Stimulated activated CD8-positive, alpha-beta memory T cell treated with anti-CD3 and anti-CD28 coated beads, Interleukin-15, amount 100 ng/mL, for 24 hours (primary cell): ENCODE data around the gene DNAH7.

ENCODE experiments used
- DNase-seq: peaks from one replicate; pipeline ENCODE4 v3.0.0-alpha.2; 2020; ENCODE audit warnings: low read depth

The DNAH7 gene

DNA sequence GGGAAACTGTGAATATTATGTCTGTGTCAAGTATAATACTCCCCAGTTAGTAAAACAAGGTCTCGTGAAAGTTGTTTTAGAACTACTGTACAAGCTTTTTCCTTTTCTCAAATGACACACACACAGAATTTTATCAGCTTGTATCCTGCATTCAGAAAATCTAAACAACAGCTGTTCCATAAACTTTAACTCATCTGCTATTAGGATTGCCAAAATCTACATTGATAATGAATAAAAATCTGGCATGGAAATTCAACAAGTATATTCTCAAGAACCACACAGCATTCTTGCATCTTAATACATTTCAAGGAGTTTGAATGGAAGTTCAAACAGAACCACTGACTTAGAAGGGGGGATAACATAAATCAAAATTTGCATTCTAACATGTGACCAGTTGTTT, 260.4 kb downstream of the DNAH7 start:
- DNase-seq, result no peak

DNA sequence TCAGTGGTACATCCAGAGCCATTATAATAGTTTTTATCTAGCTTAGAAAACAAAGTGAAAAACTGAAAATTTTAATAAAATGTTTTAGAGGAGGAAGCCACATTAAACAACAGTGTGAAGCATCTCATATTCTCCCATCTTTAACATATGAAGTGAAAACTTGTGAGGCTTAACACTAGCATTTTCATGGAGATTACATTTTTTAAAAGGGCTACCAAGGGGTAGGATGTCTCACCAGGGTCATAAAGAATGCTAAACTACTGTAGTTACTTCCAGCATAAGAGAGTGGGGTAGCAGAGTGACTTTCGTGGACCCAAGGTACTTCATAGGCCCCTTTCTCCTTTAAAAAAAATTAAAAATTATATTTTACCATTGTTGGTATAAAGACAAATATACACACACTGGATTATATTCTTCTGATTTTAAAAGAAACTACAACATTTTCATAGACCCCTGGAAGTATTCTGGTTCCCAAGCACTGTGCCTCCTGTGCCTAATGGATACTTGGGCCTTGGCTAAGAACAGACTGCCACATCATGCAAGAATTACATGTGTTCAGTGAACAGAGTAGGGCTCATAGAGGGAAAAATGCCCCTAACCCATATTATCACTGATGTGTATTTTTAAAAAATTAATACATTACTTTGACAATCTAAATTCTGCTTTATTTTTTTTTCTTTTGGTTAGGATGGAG, 263.2 kb downstream of the DNAH7 start:
- DNase-seq, result no peak

DNA sequence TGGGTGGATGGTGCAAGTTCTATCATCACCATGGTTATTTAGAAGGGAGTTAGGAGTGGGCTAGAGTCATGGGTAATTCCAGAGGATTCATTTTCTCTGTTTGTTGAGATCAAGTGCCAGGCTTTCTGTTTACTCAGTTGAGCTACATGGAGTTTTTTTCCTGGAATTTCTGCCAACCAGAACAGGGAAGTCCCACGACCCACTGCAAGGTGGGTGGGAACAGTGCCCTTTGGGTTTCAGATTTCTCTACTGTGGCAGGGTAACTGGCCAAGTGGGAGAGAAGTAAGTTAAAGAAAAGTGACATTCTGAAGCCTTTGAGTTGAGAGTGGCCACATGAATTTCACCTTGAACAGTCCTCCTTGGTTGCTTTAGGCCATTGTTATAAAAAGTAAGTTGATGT, 272.8 kb downstream of the DNAH7 start:
- DNase-seq, result no peak

DNA sequence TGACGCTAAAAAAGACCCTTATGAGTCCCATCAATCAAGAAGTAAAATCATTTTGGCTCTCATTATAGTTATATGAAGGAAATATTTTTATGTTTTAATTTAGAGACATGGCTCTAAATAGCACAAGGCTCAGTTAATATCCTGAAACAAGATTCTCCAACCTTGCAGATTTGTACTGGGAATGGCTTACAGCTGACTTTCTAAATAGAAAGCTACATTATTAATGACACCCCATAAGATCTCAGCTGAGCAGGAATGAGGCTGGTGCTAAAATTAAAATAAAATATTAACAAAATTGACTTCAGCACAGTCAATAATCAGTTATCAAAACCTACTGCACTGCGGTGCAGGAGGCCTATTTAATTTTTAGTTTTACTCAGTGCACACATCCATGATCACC, 274.8 kb downstream of the DNAH7 start:
- DNase-seq, result no peak

DNA sequence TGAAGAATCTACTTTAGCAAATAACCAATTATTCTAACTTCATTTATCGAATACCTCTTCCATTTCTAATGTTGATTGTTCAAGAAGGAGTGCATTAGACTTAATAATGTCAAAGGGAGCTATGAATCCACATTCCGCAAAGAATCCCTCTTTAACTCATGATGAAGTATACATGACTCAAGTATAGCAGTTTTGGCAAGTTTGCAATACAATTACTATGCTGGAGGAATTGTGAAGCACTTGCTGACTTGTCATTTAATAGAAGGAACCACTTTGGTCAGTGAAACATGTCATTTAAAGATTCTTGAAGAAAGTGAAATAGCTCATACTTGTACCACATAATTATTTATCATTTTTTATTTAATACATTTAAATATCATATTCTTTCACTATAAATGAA, 286.5 kb downstream of the DNAH7 start:
- DNase-seq, result no peak

DNA sequence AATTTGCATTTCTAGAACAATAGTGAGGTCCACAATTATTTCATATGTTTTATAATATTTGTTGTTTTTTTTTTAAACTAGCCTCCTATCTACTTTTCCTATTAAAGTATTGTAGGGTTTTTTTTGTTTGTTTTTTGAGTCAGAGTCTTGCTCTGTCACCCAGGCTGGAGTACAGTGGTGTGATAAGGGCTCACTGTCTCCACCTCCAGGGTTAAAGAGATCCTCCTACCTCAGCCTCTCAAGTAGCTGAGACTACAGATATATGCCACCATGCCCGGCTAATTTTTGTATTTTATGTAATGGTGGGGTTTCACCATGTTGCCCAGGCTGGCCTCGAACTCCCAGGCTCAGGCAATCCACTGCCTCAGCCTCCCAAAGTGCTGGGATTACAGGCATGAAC, 289.1 kb downstream of the DNAH7 start:
- DNase-seq, result no peak

DNA sequence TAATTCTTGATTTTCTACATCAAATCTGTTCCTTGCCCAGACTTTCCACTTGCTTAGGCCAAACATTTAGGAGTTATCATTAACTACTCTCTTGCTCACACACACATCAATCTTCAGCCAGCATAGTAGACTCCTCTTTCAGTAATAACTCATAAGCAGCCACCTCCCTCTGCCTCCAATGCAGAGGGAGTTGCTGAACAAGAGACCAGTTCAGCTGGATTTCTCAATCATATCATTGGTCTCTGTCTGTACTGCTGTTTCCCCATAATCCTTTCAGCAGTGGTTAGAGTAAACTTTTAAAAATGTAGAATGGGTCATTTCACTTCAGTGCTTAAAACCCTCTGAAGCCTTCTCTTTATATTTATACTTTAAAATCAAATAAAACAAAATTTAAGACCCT, 298.7 kb downstream of the DNAH7 start:
- no peak for DNase-seq

DNA sequence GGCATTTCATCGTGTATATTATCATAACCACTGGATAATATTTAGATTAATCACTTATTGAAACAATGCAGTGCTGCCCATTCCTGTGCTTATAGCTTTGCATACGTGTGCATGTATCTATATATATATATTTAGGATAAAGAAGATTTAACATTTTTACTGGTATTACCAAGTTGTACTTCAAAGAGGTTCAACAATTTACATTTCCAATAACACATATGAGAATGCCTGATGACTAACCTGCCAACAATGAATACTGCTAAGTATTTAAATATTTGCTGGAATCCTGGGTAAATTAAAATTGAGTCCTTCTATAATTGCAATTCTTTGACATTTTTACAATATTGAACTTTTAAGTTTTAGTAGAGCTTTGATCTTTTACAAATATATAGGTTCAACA, 300.2 kb downstream of the DNAH7 start:
- DNase-seq, result no peak

DNA sequence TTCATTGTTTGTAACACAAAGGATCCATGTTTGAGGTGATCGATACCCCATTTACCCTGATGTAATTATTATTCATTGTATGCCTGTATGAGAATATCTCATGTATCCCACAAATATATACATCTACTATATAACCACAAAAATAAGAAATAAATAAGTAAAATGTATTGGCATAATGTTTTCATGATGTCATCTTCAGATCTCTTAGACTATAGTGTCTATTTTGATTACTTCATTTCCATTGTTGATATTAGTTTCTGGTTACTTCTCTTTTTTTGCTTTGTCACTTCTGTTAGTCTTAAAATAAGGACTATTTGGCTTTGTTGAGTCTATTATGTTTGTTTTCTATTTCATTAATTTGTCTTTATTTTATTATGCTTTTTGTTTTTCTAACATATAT, 301.9 kb downstream of the DNAH7 start:
- DNase-seq, result no peak

DNA sequence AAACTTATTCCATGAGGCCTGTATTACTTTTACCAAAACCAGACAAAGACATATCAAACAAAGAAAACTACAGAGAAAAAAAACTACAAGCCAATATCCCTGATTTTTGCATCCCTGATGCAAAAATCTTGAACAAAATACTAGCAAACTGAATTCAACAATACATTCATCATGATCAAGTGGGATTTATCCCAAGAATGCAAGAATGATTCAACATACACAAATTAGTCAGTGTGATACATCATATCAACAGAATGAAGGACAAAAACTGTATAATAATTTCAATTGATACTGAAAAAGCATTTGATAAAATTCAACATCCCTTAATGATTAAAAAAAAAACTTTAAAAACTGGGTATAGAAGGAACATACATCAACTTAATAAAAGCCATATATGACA, 304.8 kb downstream of the DNAH7 start:
- no peak for DNase-seq

DNA sequence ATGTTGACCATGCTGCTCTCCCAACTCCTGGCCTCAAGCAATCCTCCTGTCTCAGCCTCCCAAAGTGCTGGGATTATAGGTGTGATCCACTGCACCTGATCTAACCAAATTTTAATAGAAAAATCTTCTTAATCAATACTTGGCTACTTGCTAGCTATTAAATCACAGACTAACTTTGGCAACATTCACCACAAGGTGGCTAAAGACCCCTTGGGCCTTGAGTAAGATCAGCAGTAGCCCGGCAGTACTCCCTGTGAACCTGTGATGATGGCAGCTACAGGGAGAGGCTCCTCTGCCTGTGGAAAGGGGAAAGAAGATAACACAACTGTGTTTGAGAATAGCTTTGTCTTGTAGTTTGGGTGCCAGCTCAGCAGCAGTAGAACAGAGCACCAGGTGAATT, 308.8 kb downstream of the DNAH7 start:
- no peak for DNase-seq

DNA sequence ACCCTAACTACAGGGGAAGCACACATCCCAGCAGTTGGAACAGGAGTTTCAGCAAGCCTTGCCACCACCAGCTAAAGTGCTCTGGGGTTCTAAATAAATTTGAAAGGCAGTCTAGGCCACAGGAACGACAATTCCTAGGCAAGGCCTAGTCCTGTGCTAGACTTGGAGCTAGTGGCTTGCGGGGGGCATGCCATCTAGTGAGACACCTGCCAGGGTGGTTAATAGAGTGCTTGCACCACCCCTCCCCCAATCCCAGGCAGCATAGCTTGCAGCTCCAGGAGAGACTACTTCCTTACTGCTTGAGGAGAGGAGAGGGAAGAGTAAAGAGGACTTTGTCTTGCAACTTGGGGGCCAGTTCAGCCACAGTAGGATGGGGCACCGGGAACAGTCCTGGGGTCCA, 309.8 kb downstream of the DNAH7 start:
- DNase-seq, result no peak

DNA sequence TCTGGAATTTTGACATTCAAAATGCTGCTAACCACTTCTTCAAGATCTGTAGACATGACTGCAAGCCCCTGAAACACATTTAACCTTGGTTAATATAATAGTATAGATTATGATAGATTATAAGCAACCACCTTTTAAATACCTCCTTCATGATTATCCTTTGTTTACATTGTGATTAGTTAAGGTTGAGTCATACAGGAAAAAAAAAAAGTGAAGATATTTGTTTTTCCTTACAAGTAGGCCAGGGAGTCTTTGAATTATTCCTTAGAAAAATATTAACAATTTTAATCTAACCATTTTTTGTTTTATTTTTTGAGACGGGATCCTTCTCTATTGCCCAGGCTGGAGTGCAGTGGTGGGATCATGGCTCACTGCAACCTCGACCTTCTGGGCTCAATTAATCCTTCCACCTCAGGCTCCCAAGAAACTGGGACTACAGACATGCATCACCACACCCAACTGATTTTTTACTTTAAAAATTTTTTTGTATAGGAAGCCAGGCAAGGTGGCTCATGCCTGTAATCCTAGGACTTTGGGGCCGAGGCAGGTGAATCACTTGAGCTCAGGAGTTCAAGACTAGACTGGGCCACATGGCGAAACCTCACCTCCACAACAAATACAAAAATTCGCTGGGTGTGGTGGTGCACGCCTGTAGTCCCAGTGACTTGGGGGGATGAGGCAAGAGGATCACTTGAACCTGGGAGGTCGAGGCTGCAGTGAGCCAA, 312.3 kb downstream of the DNAH7 start:
- DNase-seq, result no peak

DNA sequence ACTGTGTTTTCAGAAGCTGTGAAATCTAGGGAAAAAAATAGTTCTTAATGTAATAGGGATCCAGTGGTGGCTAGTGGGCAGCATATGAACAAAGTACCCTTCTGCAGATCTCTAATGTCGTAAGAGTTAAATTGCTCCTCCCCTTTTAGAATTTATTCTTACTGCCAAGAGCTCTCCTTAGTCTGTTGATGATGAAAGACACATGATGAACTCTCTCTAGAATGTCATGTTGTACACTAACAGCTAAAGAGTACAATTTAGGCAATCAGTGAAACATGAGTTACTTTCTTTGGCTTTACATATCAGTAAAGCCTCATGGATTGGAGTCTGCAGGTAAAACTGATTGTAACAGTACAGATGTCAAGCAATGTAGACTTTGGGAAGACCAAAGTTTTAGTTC, 327.4 kb downstream of the DNAH7 start:
- DNase-seq, result no peak

DNA sequence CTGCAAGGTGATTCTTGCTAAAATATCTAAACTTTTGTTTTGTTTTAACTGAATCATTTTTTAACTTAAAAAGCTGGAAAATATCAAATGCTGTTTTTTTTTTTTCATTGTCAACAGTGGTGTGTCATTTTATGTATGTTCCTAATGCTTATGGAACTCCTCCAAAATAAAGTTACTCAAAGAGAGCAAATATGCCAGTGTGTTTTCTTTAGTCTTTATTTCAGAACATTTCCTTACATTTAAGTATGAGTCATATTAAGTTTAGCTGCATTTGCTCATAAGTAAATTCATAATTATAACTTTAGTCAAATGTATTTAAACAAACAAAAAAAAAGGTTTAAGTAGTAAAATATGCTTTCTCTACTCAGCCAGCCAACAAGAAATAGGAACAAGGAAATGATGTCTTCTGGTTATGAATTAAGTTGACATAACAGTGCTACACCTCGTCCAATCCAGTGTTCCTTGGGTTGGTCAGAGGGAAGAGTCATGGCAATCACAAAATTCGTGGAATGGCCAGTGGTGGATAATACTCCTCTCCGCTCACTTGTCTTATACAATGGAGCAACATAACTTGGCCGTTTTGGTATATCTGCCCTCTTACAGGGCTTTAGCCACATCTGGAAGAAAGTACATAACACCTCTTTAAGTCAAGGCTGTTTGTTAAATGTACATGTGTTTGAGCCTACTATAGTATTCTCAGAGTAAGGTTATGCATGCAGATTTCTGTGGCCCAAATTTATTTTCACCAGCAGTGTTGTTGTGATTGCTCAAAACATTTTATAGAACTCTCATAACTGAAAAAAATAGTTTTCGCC, 330.9 kb downstream of the DNAH7 start:
- DNase-seq, result no peak

DNA sequence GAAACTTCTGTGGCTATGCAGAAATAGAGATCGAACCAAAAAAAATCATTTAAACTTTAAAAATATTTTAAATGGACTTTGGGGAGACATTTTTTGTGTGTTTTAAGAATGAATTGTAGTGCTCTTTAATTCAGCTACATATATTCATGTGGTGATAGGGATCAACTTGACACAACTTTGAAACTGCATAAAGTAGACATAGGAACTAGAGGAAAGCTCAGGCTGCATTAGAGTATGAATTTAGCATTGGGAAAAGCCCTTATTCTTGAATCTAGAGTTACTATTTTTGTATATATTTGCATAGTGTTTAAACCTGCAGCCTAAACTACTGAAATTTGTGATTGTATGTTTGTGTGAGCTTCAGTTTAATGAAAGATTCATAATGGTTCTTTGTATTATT, 333.3 kb downstream of the DNAH7 start:
- no peak for DNase-seq

DNA sequence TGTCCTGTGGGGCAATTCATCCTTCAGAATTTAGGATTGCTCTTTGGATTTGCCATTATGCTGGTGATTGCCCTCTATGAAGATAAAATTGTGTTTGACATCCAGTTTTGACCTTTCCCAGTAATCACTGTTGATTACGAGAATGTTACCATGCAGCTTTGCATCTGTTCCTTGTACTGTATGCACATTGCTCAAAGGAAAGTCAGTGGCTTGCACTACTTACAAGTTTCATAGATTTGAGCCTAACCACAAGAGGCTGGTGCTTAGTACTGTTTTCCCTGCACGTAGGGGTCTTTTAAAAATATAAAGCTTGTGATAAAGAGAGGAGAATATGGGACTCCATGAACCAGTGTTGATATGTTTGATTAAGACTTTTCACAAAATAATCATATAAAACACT, 333.7 kb downstream of the DNAH7 start:
- no peak for DNase-seq

DNA sequence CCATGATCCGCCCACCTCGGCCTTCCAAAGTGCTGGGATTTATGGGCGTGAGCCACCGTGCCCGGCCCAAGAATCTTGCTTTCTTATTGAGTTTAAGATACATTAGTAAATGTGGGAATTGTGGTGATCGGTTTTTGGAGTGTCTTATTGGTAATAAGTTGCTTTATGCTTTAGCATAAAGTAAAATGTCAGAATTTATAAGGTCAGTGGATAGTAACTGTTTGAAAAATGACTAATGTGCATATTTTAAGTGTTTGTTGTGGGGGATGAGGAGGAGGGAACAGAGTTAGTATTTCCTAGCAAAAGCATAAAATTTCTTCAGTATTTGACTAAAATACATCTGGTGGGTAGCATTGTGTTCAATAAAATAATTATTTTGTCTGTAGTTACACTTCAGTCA, 334.2 kb downstream of the DNAH7 start:
- no peak for DNase-seq

DNA sequence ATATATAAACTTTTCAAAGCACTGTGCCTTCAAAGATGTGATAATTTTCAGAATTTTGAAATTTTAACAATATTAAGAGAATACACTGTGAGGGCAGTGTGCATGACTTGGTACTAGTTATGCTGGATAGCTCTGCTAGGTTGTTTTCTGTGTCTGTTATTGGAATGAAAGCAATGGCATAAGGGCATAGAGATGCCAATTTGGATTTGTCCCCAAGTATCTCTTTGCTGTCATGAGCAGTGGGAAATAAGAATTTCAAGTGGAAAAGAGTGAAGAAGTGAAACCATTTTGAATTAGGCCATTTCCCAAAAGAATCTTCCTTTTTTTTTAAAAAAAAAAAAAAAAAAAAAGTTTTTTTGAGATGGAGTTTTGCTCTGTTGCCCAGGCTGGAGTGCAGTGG, 334.8 kb downstream of the DNAH7 start:
- DNase-seq, result no peak

DNA sequence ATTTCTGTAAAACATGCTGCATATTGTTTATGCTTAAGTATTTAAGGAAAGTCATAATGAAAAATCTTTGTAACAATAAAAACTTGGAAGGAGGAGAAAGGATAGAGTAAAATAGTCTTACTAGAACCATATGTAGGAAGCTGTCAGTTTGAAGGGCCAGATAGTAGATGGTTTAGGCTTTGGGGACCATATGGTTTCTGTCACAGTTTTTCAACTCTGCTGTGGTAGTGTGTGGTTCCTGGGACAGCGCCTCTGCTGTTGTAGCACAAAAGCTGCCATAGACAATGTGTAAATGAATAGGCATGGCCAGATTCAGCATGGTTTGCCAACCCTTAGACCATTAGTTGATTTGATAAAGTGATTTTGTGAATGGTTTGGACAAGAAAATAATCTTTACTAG, 336.1 kb downstream of the DNAH7 start:
- no peak for DNase-seq

DNA sequence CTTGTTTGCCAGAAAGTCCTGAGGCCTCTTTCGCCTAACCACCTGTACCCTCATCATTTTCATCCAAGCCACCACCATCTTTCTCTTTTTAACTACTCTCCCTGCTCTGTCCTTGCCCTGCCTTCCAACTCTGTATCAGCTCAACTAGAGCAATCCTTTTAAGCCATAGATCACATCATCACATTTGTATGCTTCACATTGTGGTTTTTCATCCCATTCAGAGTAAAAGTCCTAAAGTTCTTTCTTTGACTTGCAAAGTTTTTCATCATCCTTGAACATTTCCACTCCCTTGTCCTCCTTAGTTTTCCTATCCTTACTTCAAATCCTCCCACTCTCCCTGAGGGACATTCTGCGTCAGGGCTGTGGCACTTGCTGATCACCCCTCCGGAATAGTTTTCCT, 337.7 kb downstream of the DNAH7 start:
- no peak for DNase-seq

DNA sequence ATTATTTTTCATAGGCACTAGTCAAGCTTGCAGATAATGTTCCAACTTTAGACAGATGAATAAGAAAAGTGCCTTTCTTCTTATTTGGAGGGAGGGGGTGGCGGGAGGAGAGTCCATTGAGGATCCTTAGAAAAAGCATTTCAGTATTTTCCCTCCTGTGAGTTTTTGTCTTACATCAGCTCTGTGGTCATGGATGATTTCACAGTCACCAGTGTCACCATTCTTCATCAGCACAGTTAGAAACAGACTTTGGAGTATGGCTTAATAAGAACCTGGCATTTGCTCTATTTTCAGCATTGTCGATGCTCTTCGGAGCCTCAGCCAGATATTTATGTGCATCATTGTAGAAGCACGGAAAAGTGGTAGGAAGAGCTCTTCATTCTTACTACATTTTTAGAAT, 341.5 kb downstream of the DNAH7 start:
- no peak for DNase-seq

DNA sequence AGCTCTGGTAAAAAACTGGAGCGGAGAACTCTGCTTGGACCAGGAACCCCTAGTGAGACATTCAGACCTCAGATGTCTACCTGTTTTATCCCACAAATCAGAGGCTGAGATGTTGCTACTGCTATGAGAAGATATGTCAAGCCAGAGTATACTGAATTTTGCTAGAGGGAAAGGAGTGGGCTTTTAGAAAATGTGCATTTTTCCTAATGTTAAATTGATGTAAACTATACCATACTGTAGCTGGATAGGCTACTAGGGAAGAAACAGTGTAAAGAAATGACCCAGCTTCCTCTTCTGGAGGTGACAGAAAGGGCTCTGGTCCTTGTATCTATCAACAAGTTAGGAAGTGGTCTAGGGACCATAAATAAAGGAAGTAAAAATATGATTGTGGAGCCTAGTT, 346.6 kb downstream of the DNAH7 start:
- DNase-seq, result no peak
